Activated CD4-positive, alpha-beta T cell treated with anti-CD3 and anti-CD28 coated beads, Interleukin-2, amount 10 ng/mL, durations not matched to agents 7 days and 5 days (primary cell): Measurements from ENCODE around the gene CYBB. TPM values are rescaled to one million over a fixed set of nuclear protein-coding genes. Genes with fewer than 3 reads are reported as not detected.

Experiments
- CTCF ChIA-PET: fragments of 350-600 bp; sonication (Branson Sonifier 250); formaldehyde crosslinking; loops from one replicate; lab custom pipeline; 2021; ENCODE audit warnings: antibody characterized with exemption; lab: Charles Lee
- POLR2A ChIA-PET: fragments of 350-600 bp; sonication (Branson Sonifier 250); formaldehyde crosslinking; loops from one replicate; lab custom pipeline; 2021; ENCODE audit warnings: antibody characterized with exemption; lab: Charles Lee
- DNase-seq: peaks from one replicate; pipeline ENCODE4 v3.0.0-alpha.2; 2020
- H3K27ac Mint-ChIP-seq: one replicate; pipeline ENCODE4 v1.8.0; 2021; ENCODE audit warnings: mild to moderate bottlenecking, moderate library complexity, mixed read lengths
- H3K27me3 Mint-ChIP-seq: one replicate; pipeline ENCODE4 v1.8.0; 2021; ENCODE audit warnings: mixed read lengths
- H3K36me3 Mint-ChIP-seq: one replicate; pipeline ENCODE4 v1.8.0; 2021; ENCODE audit warnings: low read depth, mixed read lengths
- H3K4me1 Mint-ChIP-seq: one replicate; pipeline ENCODE4 v1.8.0; 2021; ENCODE audit warnings: mixed read lengths
- H3K4me3 Mint-ChIP-seq: one replicate; pipeline ENCODE4 v1.8.0; 2021; ENCODE audit warnings: mild to moderate bottlenecking, moderate library complexity, mixed read lengths
- H3K9me3 Mint-ChIP-seq: one replicate; pipeline ENCODE4 v1.8.0; 2021; ENCODE audit warnings: mixed read lengths
- total RNA-seq, 2 experiments: library from RNA; stranded (reverse); gene quantifications; one replicate each; pipeline ENCODE4 v1.2.3, GENCODE V29; 2021

The CYBB gene
- total RNA-seq, 2 experiments from 2014 or later = not detected

- CTCF ChIA-PET = interaction anchor here (1.0 kb wide), 2 partner anchors 11 to 34 kb away, joined by 3 to 4 read pairs; no protein-coding TSS in a partner anchor
- peaks cover 3% of the 10 kb centered on the region for H3K36me3 Mint-ChIP-seq
- H3K4me1 Mint-ChIP-seq = peaks cover 21% of the 10 kb centered on the region
- peaks cover 2% of the 10 kb centered on the region for H3K9me3 Mint-ChIP-seq
- H3K4me3 Mint-ChIP-seq = no peak overlapping the region
- POLR2A ChIA-PET = no interaction called here
- no peak overlapping the region for H3K27ac Mint-ChIP-seq
- DNase-seq = no peak
- no peaks in the 10 kb centered on the region for H3K27me3 Mint-ChIP-seq
Observed at GRCh38 chrX:37787423-37787869, 7.6 kb downstream of the CYBB start.

- Mint-ChIP-seq H3K4me1 (peaks cover 12% of the 10 kb centered on the region), H3K27ac (no peak overlapping the region), H3K27me3 (no peaks in the 10 kb centered on the region), H3K4me3 (no peak overlapping the region), H3K36me3 (no peaks in the 10 kb centered on the region), H3K9me3 (no peaks in the 10 kb centered on the region)
- no peak for DNase-seq
- CTCF ChIA-PET = no interaction called here
- POLR2A ChIA-PET = no interaction called here
Observed at GRCh38 chrX:37796310-37796709, 16.5 kb downstream of the CYBB start.

GRCh38 chrX:37796805-37797204 is 16.9 kb downstream of the CYBB start:
- no peaks in the 10 kb centered on the region for H3K27me3 Mint-ChIP-seq
- no peak overlapping the region for H3K27ac Mint-ChIP-seq
- DNase-seq = no peak
- peaks cover 12% of the 10 kb centered on the region for H3K4me1 Mint-ChIP-seq
- no peak overlapping the region for H3K4me3 Mint-ChIP-seq
- ChIA-PET CTCF (no interaction called here), POLR2A (no interaction called here)
- H3K36me3 Mint-ChIP-seq = no peaks in the 10 kb centered on the region
- no peaks in the 10 kb centered on the region for H3K9me3 Mint-ChIP-seq

- H3K4me3 Mint-ChIP-seq = no peak overlapping the region
- no peaks in the 10 kb centered on the region for H3K36me3 Mint-ChIP-seq
- DNase-seq = no peak
- ChIA-PET POLR2A (no interaction called here), CTCF (interaction anchor here (1.2 kb wide), 1 partner anchor 19 kb away, joined by 4 read pairs; no protein-coding TSS in a partner anchor)
- peaks cover 12% of the 10 kb centered on the region for H3K4me1 Mint-ChIP-seq
- no peaks in the 10 kb centered on the region for H3K9me3 Mint-ChIP-seq
- H3K27me3 Mint-ChIP-seq = no peaks in the 10 kb centered on the region
- no peak overlapping the region for H3K27ac Mint-ChIP-seq
Observed at GRCh38 chrX:37799936-37800335, 20.1 kb downstream of the CYBB start.

- H3K36me3 Mint-ChIP-seq = no peaks in the 10 kb centered on the region
- H3K9me3 Mint-ChIP-seq = no peaks in the 10 kb centered on the region
- H3K4me3 Mint-ChIP-seq = no peak overlapping the region
- DNase-seq = no peak
- H3K4me1 Mint-ChIP-seq = peaks cover 12% of the 10 kb centered on the region
- H3K27me3 Mint-ChIP-seq = no peaks in the 10 kb centered on the region
- CTCF ChIA-PET = no interaction called here
- POLR2A ChIA-PET = no interaction called here
- H3K27ac Mint-ChIP-seq = no peak overlapping the region
Observed at GRCh38 chrX:37800717-37801116, 20.9 kb downstream of the CYBB start.

GRCh38 chrX:37802028-37802427 is 22.2 kb downstream of the CYBB start:
- Mint-ChIP-seq H3K4me3 (no peak overlapping the region), H3K36me3 (no peaks in the 10 kb centered on the region), H3K4me1 (peaks cover under 1% of the 10 kb centered on the region), H3K27me3 (no peaks in the 10 kb centered on the region), H3K9me3 (no peaks in the 10 kb centered on the region), H3K27ac (no peak overlapping the region)
- no peak for DNase-seq
- CTCF ChIA-PET = interaction anchor here (0.7 kb wide), 1 partner anchor 22 kb away, joined by 3 read pairs; no protein-coding TSS in a partner anchor
- POLR2A ChIA-PET = no interaction called here

GRCh38 chrX:37803057-37803456 is 23.2 kb downstream of the CYBB start:
- no peak overlapping the region for H3K27ac Mint-ChIP-seq
- POLR2A ChIA-PET = no interaction called here
- H3K9me3 Mint-ChIP-seq = no peaks in the 10 kb centered on the region
- CTCF ChIA-PET = no interaction called here
- no peak for DNase-seq
- no peaks in the 10 kb centered on the region for H3K27me3 Mint-ChIP-seq
- H3K4me1 Mint-ChIP-seq = no peaks in the 10 kb centered on the region
- no peaks in the 10 kb centered on the region for H3K36me3 Mint-ChIP-seq
- no peak overlapping the region for H3K4me3 Mint-ChIP-seq

- Mint-ChIP-seq H3K4me3 (no peak overlapping the region), H3K27ac (no peak overlapping the region), H3K4me1 (peaks cover 19% of the 10 kb centered on the region), H3K36me3 (no peaks in the 10 kb centered on the region), H3K9me3 (no peaks in the 10 kb centered on the region), H3K27me3 (no peaks in the 10 kb centered on the region)
- ChIA-PET POLR2A (no interaction called here), CTCF (no interaction called here)
- no peak for DNase-seq
Observed at GRCh38 chrX:37809970-37810369, 30.1 kb downstream of the CYBB start.

GRCh38 chrX:37812110-37812509 is 32.3 kb downstream of the CYBB start:
- H3K9me3 Mint-ChIP-seq = no peaks in the 10 kb centered on the region
- CTCF ChIA-PET = no interaction called here
- DNase-seq = no peak
- H3K27me3 Mint-ChIP-seq = no peaks in the 10 kb centered on the region
- POLR2A ChIA-PET = no interaction called here
- peaks cover 19% of the 10 kb centered on the region for H3K4me1 Mint-ChIP-seq
- no peak overlapping the region for H3K27ac Mint-ChIP-seq
- H3K4me3 Mint-ChIP-seq = no peak overlapping the region
- no peaks in the 10 kb centered on the region for H3K36me3 Mint-ChIP-seq

- ChIA-PET POLR2A (no interaction called here), CTCF (no interaction called here)
- DNase-seq = no peak
- Mint-ChIP-seq H3K4me1 (peaks cover 19% of the 10 kb centered on the region), H3K4me3 (no peak overlapping the region), H3K9me3 (no peaks in the 10 kb centered on the region), H3K27ac (no peak overlapping the region), H3K27me3 (no peaks in the 10 kb centered on the region), H3K36me3 (no peaks in the 10 kb centered on the region)
Observed at GRCh38 chrX:37813570-37813969, 33.7 kb downstream of the CYBB start.

- peaks cover 1% of the 10 kb centered on the region for H3K9me3 Mint-ChIP-seq
- H3K4me3 Mint-ChIP-seq = no peak overlapping the region
- peaks cover 19% of the 10 kb centered on the region for H3K4me1 Mint-ChIP-seq
- H3K27ac Mint-ChIP-seq = no peak overlapping the region
- no peaks in the 10 kb centered on the region for H3K27me3 Mint-ChIP-seq
- POLR2A ChIA-PET = no interaction called here
- CTCF ChIA-PET = interaction anchor here (1.4 kb wide), 1 partner anchor 10 kb away, joined by 3 read pairs; no protein-coding TSS in a partner anchor
- H3K36me3 Mint-ChIP-seq = no peaks in the 10 kb centered on the region
- DNase-seq = no peak
Observed at GRCh38 chrX:37815366-37815765, 35.5 kb downstream of the CYBB start.

GRCh38 chrX:37816766-37817165 is 36.9 kb downstream of the CYBB start:
- DNase-seq = no peak
- H3K4me1 Mint-ChIP-seq = peaks cover 11% of the 10 kb centered on the region
- no peaks in the 10 kb centered on the region for H3K27me3 Mint-ChIP-seq
- ChIA-PET POLR2A (no interaction called here), CTCF (interaction anchor here (1.1 kb wide), 1 partner anchor 72 kb away, joined by 4 read pairs; no protein-coding TSS in a partner anchor)
- H3K4me3 Mint-ChIP-seq = no peak overlapping the region
- no peaks in the 10 kb centered on the region for H3K36me3 Mint-ChIP-seq
- H3K9me3 Mint-ChIP-seq = peaks cover 2% of the 10 kb centered on the region
- no peak overlapping the region for H3K27ac Mint-ChIP-seq

GRCh38 chrX:37817176-37817575 is 37.3 kb downstream of the CYBB start:
- H3K27me3 Mint-ChIP-seq = no peaks in the 10 kb centered on the region
- POLR2A ChIA-PET = no interaction called here
- H3K9me3 Mint-ChIP-seq = peaks cover 2% of the 10 kb centered on the region
- DNase-seq = no peak
- H3K36me3 Mint-ChIP-seq = no peaks in the 10 kb centered on the region
- peaks cover 7% of the 10 kb centered on the region for H3K4me1 Mint-ChIP-seq
- no peak overlapping the region for H3K27ac Mint-ChIP-seq
- H3K4me3 Mint-ChIP-seq = no peak overlapping the region
- CTCF ChIA-PET = interaction anchor here (1.1 kb wide), 1 partner anchor 72 kb away, joined by 4 read pairs; no protein-coding TSS in a partner anchor

GRCh38 chrX:37817579-37817978 is 37.7 kb downstream of the CYBB start:
- Mint-ChIP-seq H3K4me1 (peaks cover 5% of the 10 kb centered on the region), H3K27ac (no peak overlapping the region), H3K9me3 (peaks cover 3% of the 10 kb centered on the region), H3K36me3 (no peaks in the 10 kb centered on the region), H3K4me3 (no peak overlapping the region), H3K27me3 (no peaks in the 10 kb centered on the region)
- POLR2A ChIA-PET = no interaction called here
- CTCF ChIA-PET = interaction anchor here (1.1 kb wide), 1 partner anchor 72 kb away, joined by 4 read pairs; no protein-coding TSS in a partner anchor
- no peak for DNase-seq
